ENCODE results near the gene CYB561.

Gene CYB561

DNA sequence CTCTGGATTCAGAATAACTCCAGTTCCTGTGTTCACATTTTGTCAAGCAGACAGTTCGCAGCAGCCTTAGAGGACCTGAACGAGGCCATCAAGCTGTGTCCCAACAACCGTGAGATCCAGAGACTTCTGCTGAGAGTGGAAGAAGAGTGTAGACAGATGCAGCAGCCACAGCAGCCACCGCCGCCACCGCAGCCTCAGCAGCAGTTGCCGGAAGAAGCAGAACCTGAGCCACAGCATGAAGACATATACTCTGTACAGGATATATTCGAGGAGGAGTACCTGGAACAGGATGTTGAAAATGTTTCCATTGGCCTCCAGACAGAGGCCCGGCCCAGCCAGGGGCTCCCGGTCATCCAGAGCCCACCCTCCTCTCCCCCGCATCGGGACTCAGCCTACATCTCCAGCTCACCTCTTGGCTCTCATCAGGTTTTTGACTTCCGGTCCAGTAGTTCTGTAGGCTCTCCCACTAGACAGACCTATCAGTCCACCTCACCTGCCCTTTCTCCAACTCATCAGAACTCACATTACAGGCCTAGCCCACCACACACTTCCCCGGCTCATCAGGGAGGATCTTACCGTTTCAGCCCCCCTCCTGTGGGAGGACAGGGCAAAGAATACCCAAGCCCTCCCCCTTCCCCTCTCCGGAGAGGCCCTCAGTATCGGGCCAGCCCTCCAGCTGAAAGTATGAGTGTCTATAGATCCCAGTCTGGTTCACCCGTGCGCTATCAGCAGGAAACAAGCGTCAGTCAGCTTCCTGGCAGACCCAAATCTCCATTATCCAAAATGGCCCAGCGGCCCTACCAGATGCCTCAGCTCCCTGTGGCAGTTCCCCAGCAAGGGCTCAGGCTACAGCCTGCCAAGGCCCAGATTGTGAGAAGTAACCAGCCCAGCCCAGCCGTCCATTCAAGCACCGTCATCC lies 25.9 kb downstream of the CYB561 start:
- ChIA-PET CTCF (interaction anchor here (0.6 to 1.4 kb wide), 3 partner anchors 18 to 365 kb away, joined by 3 to 6 read pairs (median 4); no protein-coding TSS in a partner anchor), POLR2A (ENCODE audit: low non-redundant PET) (no interaction called here)
- H3K27ac ChIP-seq, result peak overlapping the region; percentile 6; the same call in 1 of the 2 replicates
- TF ChIP-seq, protein P1, sequence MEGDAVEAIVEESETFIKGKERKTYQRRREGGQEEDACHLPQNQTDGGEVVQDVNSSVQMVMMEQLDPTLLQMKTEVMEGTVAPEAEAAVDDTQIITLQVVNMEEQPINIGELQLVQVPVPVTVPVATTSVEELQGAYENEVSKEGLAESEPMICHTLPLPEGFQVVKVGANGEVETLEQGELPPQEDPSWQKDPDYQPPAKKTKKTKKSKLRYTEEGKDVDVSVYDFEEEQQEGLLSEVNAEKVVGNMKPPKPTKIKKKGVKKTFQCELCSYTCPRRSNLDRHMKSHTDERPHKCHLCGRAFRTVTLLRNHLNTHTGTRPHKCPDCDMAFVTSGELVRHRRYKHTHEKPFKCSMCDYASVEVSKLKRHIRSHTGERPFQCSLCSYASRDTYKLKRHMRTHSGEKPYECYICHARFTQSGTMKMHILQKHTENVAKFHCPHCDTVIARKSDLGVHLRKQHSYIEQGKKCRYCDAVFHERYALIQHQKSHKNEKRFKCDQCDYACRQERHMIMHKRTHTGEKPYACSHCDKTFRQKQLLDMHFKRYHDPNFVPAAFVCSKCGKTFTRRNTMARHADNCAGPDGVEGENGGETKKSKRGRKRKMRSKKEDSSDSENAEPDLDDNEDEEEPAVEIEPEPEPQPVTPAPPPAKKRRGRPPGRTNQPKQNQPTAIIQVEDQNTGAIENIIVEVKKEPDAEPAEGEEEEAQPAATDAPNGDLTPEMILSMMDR (conservative IDR thresholded peaks at IDR 0.05; ENCODE audit: low read depth), result no peak
- no peak for DNase-seq (ENCODE audit: low spot score)

DNA sequence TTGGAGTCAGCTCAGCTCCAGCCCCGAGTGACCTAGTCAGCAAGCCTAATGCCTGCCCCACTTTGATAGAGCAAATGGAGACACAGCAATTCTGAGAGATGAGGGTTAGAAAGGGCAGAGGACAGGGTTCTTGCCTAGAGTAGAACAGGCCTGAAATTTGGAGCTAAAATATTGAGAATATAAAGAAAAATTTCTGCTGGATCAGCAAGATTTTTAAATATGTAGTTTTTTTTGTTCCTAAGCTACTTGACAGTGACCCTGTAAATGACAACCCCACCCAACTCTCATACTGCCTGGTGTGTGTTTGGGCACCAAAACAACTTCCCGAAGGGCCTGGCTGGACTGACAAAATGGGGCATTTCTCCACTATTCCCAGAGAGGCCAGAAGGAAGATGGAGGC lies 26.7 kb downstream of the CYB561 start:
- no peak overlapping the region for H3K27ac ChIP-seq
- CTCF ChIA-PET, result interaction anchor here (0.6 to 1.4 kb wide), 3 partner anchors 17 to 364 kb away, joined by 3 to 6 read pairs (median 4); no protein-coding TSS in a partner anchor
- POLR2A ChIA-PET (ENCODE audit: low non-redundant PET), result no interaction called here
- DNase-seq (ENCODE audit: low spot score), result no peak
- TF ChIP-seq, protein P1 (conservative IDR thresholded peaks at IDR 0.05; ENCODE audit: low read depth), result no peak

DNA sequence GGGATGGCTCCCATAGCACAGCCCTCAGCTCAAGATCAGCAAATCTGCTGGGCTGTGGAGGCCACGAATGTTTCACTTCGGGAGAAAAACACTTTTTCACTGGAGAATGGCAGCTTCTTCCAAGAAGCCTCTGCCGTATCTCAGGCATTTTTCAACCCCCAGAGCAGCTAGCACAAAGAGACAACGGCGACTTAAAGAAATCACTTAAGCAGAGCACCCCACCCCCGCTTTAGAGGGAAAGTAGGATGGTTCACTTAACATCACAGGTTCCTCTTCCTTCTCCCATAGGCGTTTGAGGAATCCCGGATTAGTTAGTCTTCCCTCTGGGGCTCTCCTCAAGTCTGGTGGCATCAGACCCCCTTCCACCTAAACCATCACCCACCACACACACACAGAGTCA lies 27.6 kb downstream of the CYB561 start:
- no peak for DNase-seq (ENCODE audit: low spot score)
- ChIA-PET CTCF (interaction anchor here (1.4 kb wide), 1 partner anchor 16 kb away, joined by 6 read pairs; no protein-coding TSS in a partner anchor), POLR2A (ENCODE audit: low non-redundant PET) (no interaction called here)
- no peak overlapping the region for H3K27ac ChIP-seq
- TF ChIP-seq, protein P1 (conservative IDR thresholded peaks at IDR 0.05; ENCODE audit: low read depth), result no peak

DNA sequence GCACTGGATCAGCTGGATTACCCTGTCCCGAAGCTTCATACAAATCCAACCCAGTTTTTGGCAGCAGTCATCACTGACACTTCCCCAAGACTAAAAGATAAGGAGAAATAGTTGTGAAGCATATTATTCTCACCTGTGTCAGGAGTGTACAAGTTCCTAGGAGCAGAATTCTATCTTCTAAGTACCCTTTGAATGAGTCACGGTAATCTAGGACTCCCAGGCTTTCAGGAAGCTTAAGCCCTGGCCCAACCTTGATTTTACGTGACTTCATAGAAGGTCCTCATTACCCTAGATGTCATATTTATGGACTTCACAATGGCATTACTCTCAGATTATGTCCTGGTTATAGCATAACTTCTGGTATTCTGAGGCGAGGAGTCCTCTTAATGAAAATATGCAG lies 31.9 kb downstream of the CYB561 start:
- H3K27ac ChIP-seq, result no peak overlapping the region
- ChIA-PET POLR2A (ENCODE audit: low non-redundant PET) (no interaction called here), CTCF (interaction anchor here (0.8 to 1.1 kb wide), 2 partner anchors 8 to 12 kb away, joined by 3 read pairs; no protein-coding TSS in a partner anchor)
- DNase-seq (ENCODE audit: low spot score), result no peak
- TF ChIP-seq, protein P1 (conservative IDR thresholded peaks at IDR 0.05; ENCODE audit: low read depth), result no peak

DNA sequence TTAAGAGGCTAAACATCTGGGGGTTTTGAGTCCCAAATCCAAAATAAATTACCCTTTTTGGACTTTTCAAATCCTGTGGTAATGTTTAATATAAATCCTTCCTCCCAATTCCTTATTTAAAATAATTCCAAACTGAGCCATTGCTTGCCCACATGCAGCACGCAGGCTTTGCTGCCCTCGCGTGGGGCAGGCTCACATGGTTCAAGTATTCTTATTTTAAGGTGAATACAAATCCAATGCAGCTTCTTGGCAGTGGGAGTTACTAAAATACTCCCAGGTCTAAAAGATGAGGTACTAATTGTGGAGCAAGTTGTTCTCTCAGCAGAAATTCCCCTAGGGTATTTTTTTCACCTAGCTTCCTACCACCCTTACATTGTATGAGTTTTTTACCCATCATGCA lies 33.0 kb downstream of the CYB561 start:
- ChIA-PET CTCF (interaction anchor here (0.5 to 1.1 kb wide), 4 partner anchors 13 to 714 kb away, joined by 3 to 4 read pairs (median 3); no protein-coding TSS in a partner anchor), POLR2A (ENCODE audit: low non-redundant PET) (no interaction called here)
- H3K27ac ChIP-seq, result no peak overlapping the region
- no peak for DNase-seq (ENCODE audit: low spot score)
- TF ChIP-seq, protein P1 (conservative IDR thresholded peaks at IDR 0.05; ENCODE audit: low read depth), result no peak

DNA sequence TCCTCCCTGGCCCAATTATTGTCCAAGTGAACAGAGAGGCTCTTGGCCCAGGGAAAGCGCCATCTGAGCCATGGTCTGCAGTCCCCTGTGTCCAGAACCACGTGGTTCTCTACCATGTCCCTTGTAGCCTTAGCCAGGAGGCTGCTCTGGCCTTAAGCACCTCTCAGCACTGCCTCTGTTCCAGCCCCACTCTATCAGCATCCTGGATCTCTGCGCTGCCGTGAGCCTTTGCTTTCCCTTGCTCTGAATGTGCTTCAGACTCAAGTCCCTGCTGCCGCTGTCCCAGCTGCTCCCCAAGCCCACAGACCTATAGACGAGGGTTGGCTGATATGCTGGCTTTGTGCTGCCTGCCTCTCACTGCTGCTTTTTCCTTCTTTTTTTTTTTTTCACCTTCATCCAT lies 33.9 kb downstream of the CYB561 start:
- ChIA-PET POLR2A (ENCODE audit: low non-redundant PET) (interaction anchor here (0.6 kb wide), 1 partner anchor 356 kb away, joined by 3 read pairs; no protein-coding TSS in a partner anchor), CTCF (interaction anchor here (0.6 kb wide), 2 partner anchors 13 to 364 kb away, joined by 3 to 5 read pairs; no protein-coding TSS in a partner anchor)
- H3K27ac ChIP-seq, result no peak overlapping the region; the same call in 1 of the 2 replicates
- DNase-seq (ENCODE audit: low spot score), result no peak
- TF ChIP-seq, protein P1 (conservative IDR thresholded peaks at IDR 0.05; ENCODE audit: low read depth), result no peak

All from RWPE1 (cell line).